ENCODE results near the gene GINS1. TPM values are rescaled to one million over a fixed set of nuclear protein-coding genes. Genes with fewer than 3 reads are reported as not detected.
A peak's percentile ranks its signal among the peaks of the same experiment; 100 is the strongest.

Gene GINS1
- total RNA-seq, 1 donor = 15.9 TPM

- H3K4me3 ChIP-seq (ENCODE audit: low read depth, low read length) = no peak overlapping the region
- no peak for DNase-seq (ENCODE audit: low read depth)
- TF ChIP-seq CTCF (IDR thresholded peaks at IDR 0.05; ENCODE audit: insufficient read depth, low read length) = no peak
Observed at GRCh38 chr20:25477014-25477882, 69.8 kb downstream of the GINS1 start.

GRCh38 chr20:25478889-25479568, 71.6 kb downstream of the GINS1 start:
- DNase-seq (ENCODE audit: low read depth) = no peak
- H3K4me3 ChIP-seq (ENCODE audit: low read depth, low read length) = no peak overlapping the region
- TF ChIP-seq CTCF (IDR thresholded peaks at IDR 0.05; ENCODE audit: insufficient read depth, low read length) = no peak

GRCh38 chr20:25479638-25480037, 72.2 kb downstream of the GINS1 start:
- DNase-seq (ENCODE audit: low read depth) = no peak
- no peak overlapping the region for H3K4me3 ChIP-seq (ENCODE audit: low read depth, low read length)
- TF ChIP-seq CTCF (IDR thresholded peaks at IDR 0.05; ENCODE audit: insufficient read depth, low read length) = no peak

GRCh38 chr20:25480156-25480555, 72.7 kb downstream of the GINS1 start:
- H3K4me3 ChIP-seq (ENCODE audit: low read depth, low read length) = no peak overlapping the region
- no peak for TF ChIP-seq CTCF (IDR thresholded peaks at IDR 0.05; ENCODE audit: insufficient read depth, low read length)
- DNase-seq (ENCODE audit: low read depth) = no peak

GRCh38 chr20:25480797-25481196, 73.3 kb downstream of the GINS1 start:
- TF ChIP-seq CTCF (IDR thresholded peaks at IDR 0.05; ENCODE audit: insufficient read depth, low read length) = no peak
- DNase-seq (ENCODE audit: low read depth) = no peak
- no peak overlapping the region for H3K4me3 ChIP-seq (ENCODE audit: low read depth, low read length)

GRCh38 chr20:25481235-25481917, 73.9 kb downstream of the GINS1 start:
- no peak for DNase-seq (ENCODE audit: low read depth)
- peak; percentile 23 for TF ChIP-seq CTCF (IDR thresholded peaks at IDR 0.05; ENCODE audit: insufficient read depth, low read length)
- H3K4me3 ChIP-seq (ENCODE audit: low read depth, low read length) = no peak overlapping the region
